Brain microvascular endothelial cell (primary cell): ENCODE results near the gene NUTM2E.
"Not testable (repeated sequence)": the region's sequence is repeated elsewhere in the genome, so short reads cannot be mapped to it uniquely, and the experiment has no call there.

Source experiments
- DNase-seq: peaks from one replicate; pipeline ENCODE4 v3.0.0-alpha.2; 2020
- H3K27ac ChIP-seq: fragments of 250-450 bp; sonication (Bioruptor Pico); 2 replicates; pipeline ENCODE4 v1.5.1; 2020; ENCODE audit warnings: mild to moderate bottlenecking, moderate library complexity
- H3K27me3 ChIP-seq: fragments of 250-450 bp; sonication (Bioruptor Pico); replicated peaks from 2 replicates; pipeline ENCODE4 v1.5.1; 2020; ENCODE audit warnings: mild to moderate bottlenecking
- H3K36me3 ChIP-seq: fragments of 250-450 bp; sonication (Bioruptor Pico); replicated peaks from 2 replicates; pipeline ENCODE4 v1.5.1; 2020; ENCODE audit warnings: mild to moderate bottlenecking
- H3K4me3 ChIP-seq: 2 replicates; pipeline ENCODE4 v1.5.1; 2011; ENCODE audit warnings: low read depth, mild to moderate bottlenecking, control low read depth, low read length, moderate library complexity
- in situ Hi-C: cut with HindIII; loops from 2 replicates; pipeline ENCODE4 v1.10.0; 2017; ENCODE audit warnings: low sequenced_read_pairs, low pct_ligation_motif_present

The NUTM2E gene

GRCh38 chr10:79825587-79826011 is 940 bp upstream of the NUTM2E start:
- in situ Hi-C loops, H3K27ac ChIP-seq: not testable (repeated sequence)

DNA sequence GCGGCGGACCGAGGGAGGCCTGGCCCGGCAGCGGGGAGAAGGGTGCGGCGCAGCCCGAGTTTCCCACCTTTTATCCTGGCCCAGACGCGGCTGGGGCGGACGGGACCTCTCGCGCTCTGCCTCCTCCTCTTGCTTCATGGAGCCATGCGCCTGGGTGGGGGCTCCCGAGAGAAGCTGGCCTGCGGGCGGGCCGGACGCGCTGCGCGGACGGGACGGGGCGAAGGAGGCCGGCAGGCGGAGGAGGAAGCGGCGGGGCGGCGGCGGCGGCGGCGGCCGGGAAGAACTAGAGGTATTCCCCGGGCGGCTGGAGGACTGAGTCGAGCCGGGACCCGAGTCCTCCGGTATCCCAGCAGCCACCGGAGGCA is 426 bp upstream of the NUTM2E start:
- in situ Hi-C loops, H3K36me3 ChIP-seq, DNase-seq, H3K27me3 ChIP-seq: not testable (repeated sequence)
- Histone ChIP-seq H3K27ac (peak overlapping the region; percentile 86), H3K4me3 (peak overlapping the region; percentile 58)

More at GRCh38 chr10:79825587-79826011, 940 bp upstream of the NUTM2E start:
- not testable (repeated sequence) for DNase-seq, H3K36me3 ChIP-seq, H3K27me3 ChIP-seq
- H3K4me3 ChIP-seq, result peak overlapping the region; percentile 58

GRCh38 chr10:79833833-79834232 is 7.3 kb downstream of the NUTM2E start:
- H3K27ac ChIP-seq, H3K4me3 ChIP-seq, DNase-seq, in situ Hi-C loops, H3K27me3 ChIP-seq, H3K36me3 ChIP-seq: not testable (repeated sequence)

DNA sequence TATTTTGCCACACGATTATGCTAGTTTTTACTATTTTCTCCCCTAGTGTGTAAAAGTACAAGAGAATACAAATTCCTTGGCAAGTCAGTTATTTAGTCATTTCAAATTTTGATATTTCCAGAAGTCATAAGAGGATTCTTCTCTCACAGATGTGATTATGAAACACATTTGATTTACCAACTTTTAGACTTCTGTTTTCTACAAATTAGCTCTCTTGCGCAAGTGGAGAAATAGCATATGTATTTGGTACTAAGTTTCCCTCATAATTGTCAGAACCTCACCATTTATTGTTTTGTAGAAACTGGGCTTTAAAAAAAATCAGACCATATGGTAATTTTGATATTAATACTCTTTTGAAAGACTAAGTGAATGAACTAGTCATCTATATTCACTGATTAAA is 9.4 kb downstream of the NUTM2E start:
- in situ Hi-C loops, H3K36me3 ChIP-seq, H3K27ac ChIP-seq, H3K4me3 ChIP-seq, H3K27me3 ChIP-seq, DNase-seq: not testable (repeated sequence)

DNA sequence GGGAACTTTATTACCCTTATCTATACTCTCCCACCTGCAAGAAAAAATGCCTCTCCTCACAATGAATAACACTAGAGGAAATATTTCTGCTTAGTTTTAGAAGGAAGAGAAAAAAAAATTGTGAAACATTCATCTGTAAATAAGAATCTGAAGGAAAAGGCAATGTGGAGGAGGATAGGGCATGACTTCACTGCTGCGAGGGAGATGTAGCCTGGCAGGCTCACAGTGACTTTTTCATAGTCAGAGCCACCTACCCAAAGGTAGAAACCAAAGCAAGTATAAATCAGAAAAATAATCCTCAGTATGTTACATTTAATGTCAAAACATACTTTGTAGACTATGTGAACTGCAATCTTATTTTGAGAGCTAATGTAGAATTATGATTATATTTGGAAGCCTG is 10.4 kb downstream of the NUTM2E start:
- H3K27ac ChIP-seq, in situ Hi-C loops, H3K36me3 ChIP-seq, DNase-seq, H3K27me3 ChIP-seq, H3K4me3 ChIP-seq: not testable (repeated sequence)

GRCh38 chr10:79838441-79838840 is 11.9 kb downstream of the NUTM2E start:
- not testable (repeated sequence) for H3K4me3 ChIP-seq, H3K27me3 ChIP-seq

GRCh38 chr10:79853191-79853854 is 26.8 kb downstream of the NUTM2E start:
- H3K36me3 ChIP-seq, in situ Hi-C loops, H3K27me3 ChIP-seq, H3K27ac ChIP-seq, H3K4me3 ChIP-seq, DNase-seq: not testable (repeated sequence)

More at GRCh38 chr10:79838441-79838840, 11.9 kb downstream of the NUTM2E start:
- DNase-seq, in situ Hi-C loops, H3K36me3 ChIP-seq, H3K27ac ChIP-seq: not testable (repeated sequence)

GRCh38 chr10:79862269-79862668 is 35.7 kb downstream of the NUTM2E start:
- H3K27ac ChIP-seq, DNase-seq, H3K4me3 ChIP-seq, in situ Hi-C loops, H3K27me3 ChIP-seq, H3K36me3 ChIP-seq: not testable (repeated sequence)

DNA sequence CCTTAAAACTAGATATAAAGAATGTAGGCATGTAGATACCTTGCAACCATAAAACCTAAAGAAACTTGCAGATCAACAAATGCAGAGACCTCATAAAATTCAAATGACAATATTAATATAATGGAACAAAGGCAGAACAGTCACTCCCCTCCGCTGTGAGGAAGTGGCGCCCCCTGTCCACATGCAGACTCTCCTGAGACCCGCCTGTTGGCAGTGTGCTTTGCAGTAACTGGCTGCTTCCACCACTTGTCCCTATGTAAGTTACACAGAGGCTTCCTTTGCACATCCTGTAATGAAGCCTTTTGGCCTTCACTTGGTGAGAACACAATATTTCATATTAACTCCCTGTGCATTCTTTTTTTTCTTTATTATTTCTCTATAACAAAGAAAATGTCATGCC is 36.3 kb downstream of the NUTM2E start:
- H3K27ac ChIP-seq, H3K27me3 ChIP-seq, in situ Hi-C loops, DNase-seq, H3K36me3 ChIP-seq, H3K4me3 ChIP-seq: not testable (repeated sequence)

GRCh38 chr10:79866903-79867551 is 40.5 kb downstream of the NUTM2E start:
- in situ Hi-C loops, H3K4me3 ChIP-seq, H3K27ac ChIP-seq, DNase-seq, H3K36me3 ChIP-seq, H3K27me3 ChIP-seq: not testable (repeated sequence)

DNA sequence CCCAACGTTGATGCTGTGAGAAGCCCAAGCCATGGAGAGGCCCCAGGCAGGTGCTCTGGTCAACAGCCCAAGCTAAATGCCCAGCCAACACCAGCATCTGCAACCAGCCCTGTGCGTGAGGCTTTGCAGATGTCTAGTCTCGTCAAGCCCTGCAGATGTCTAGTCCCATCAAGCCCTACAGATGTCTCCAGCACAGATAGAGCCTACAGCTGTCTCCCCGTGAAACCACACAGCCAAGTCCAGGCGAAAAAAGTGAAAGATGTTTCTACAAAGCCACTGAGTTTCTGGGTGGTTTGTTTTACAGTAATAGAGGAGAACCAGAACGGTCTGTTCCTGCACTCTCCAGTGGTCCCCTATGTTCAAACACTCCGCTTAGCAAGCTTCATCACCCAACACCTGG is 41.5 kb downstream of the NUTM2E start:
- H3K4me3 ChIP-seq, in situ Hi-C loops, H3K36me3 ChIP-seq, DNase-seq, H3K27me3 ChIP-seq, H3K27ac ChIP-seq: not testable (repeated sequence)

GRCh38 chr10:79869439-79870097 is 43.0 kb downstream of the NUTM2E start:
- H3K27me3 ChIP-seq, in situ Hi-C loops, H3K4me3 ChIP-seq, H3K36me3 ChIP-seq, H3K27ac ChIP-seq: not testable (repeated sequence)
- peak; percentile 27 for DNase-seq

DNA sequence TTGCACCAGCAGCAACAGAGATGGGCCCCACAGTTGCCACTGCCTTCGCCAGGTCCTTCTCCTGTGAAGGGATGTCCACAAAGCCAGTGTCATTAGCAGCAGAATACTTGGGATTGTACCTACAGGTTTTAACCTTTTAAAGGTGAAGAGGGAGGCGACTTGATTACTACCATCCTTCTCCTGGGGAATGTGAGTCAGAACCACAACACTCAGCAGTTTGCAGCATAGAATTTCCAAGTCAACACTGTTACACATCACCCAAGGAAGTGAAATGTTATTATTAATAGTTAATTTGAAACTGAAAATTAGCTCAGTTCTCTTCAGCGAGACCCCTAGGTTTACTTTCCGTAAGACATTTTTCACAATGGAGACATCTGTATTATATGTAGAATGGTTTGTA is 45.2 kb downstream of the NUTM2E start:
- H3K36me3 ChIP-seq, H3K27ac ChIP-seq, in situ Hi-C loops, DNase-seq, H3K27me3 ChIP-seq, H3K4me3 ChIP-seq: not testable (repeated sequence)
